Measurements from ENCODE around the gene APOOL. TPM values are rescaled to one million over a fixed set of nuclear protein-coding genes. Genes with fewer than 3 reads are reported as not detected.

The APOOL gene
- total and polyA plus RNA-seq, 9 of the 15 experiments (the other 6 are each of a cell fraction or from before 2014, with no cell fraction given) = 4.6 to 20.5 (median 10.2) TPM

- TF ChIP-seq, protein P1, sequence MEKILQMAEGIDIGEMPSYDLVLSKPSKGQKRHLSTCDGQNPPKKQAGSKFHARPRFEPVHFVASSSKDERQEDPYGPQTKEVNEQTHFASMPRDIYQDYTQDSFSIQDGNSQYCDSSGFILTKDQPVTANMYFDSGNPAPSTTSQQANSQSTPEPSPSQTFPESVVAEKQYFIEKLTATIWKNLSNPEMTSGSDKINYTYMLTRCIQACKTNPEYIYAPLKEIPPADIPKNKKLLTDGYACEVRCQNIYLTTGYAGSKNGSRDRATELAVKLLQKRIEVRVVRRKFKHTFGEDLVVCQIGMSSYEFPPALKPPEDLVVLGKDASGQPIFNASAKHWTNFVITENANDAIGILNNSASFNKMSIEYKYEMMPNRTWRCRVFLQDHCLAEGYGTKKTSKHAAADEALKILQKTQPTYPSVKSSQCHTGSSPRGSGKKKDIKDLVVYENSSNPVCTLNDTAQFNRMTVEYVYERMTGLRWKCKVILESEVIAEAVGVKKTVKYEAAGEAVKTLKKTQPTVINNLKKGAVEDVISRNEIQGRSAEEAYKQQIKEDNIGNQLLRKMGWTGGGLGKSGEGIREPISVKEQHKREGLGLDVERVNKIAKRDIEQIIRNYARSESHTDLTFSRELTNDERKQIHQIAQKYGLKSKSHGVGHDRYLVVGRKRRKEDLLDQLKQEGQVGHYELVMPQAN (IDR thresholded peaks at IDR 0.05; ENCODE audit: borderline replicate concordance) = no peak
- no peak for TF ChIP-seq ELK1 (CRISPR knock-in tag; IDR thresholded peaks at IDR 0.05)
These were observed 20.9 kb downstream of the APOOL start (continued) for GRCh38 chrX:85024562-85024961.

- H3K9me1 ChIP-seq (ENCODE audit: control insufficient read depth, insufficient read depth, low read length) = no peaks in the 10 kb centered on the region
- in situ Hi-C loops (cut with MboI) (no loop called here), intact Hi-C loops (cut with micrococcal nuclease) (no loop called here)
- FAIRE-seq (no peak), DNase-seq (ENCODE audit: extremely low read depth in 1 of 4, low spot score in 3 of 4) (no peak), ATAC-seq (no peak)
- H3K27ac ChIP-seq (ENCODE audit: extremely low read depth, low read depth, low read length) = no peak overlapping the region
- no peaks in the 10 kb centered on the region for H3K27me3 ChIP-seq (ENCODE audit: control insufficient read depth in 2 of 2, insufficient read depth in 2 of 2, low read length in 2 of 2)
- H2AFZ ChIP-seq (ENCODE audit: low read depth, low read length) = no peak overlapping the region
- no peaks in the 10 kb centered on the region for H3K4me1 ChIP-seq (replicated peaks in 1 of 2; ENCODE audit: control insufficient read depth in 2 of 2, insufficient read depth in 2 of 2, low read length in 2 of 2)
- no peak for TF ChIP-seq ZNF830 (CRISPR knock-in tag; IDR thresholded peaks at IDR 0.05)
- TF ChIP-seq SNRNP70 (optimal IDR thresholded peaks at IDR 0.05; ENCODE audit: low read depth, low read length) = no peak
- TF ChIP-seq ZNF12 (CRISPR knock-in tag; IDR thresholded peaks at IDR 0.05) = no peak
- TF ChIP-seq CEBPZ (IDR thresholded peaks at IDR 0.05; ENCODE audit: borderline replicate concordance, low read depth, low read length) = no peak
- no peak overlapping the region for H3K9ac ChIP-seq (ENCODE audit: insufficient read depth in 1 of 2, low read depth in 2 of 2, low read length in 2 of 2)
- POLR2A ChIA-PET = no interaction called here
- CTCF ChIA-PET (ENCODE audit: low intra/inter-chr PET ratio) = no interaction called here
- H3K4me2 ChIP-seq (ENCODE audit: insufficient read depth, low read length) = no peak overlapping the region
- H3K4me3 ChIP-seq = no peak overlapping the region
- H3K36me3 ChIP-seq (ENCODE audit: control insufficient read depth, insufficient read depth, low read length) = no peaks in the 10 kb centered on the region
- H3K79me2 ChIP-seq (ENCODE audit: control insufficient read depth, insufficient read depth, low read length) = no peaks in the 10 kb centered on the region
- no TSS peak for BruUV-seq (replicated peaks)
- H4K20me1 ChIP-seq (replicated peaks; ENCODE audit: control insufficient read depth, insufficient read depth, low read length) = no peaks in the 10 kb centered on the region
- H3K9me3 ChIP-seq (replicated peaks; ENCODE audit: control insufficient read depth, insufficient read depth, low read depth, low read length) = no peaks in the 10 kb centered on the region
These were observed 22.5 kb downstream of the APOOL start for GRCh38 chrX:85026170-85026569.
